HUES6 (cell line): ENCODE data around the gene MTURN.

Experiments
- H3K27ac ChIP-seq: 2 replicates; pipeline ENCODE4 v1.7.0; 2013; ENCODE audit warnings: low read depth, mild to moderate bottlenecking, low read length, inconsistent platforms
- H3K27me3 ChIP-seq: 2 replicates; pipeline ENCODE4 v1.6.1; 2013; ENCODE audit warnings: low read length; ENCODE audit not compliant: control insufficient read depth, insufficient read depth
- H3K36me3 ChIP-seq: 2 replicates; pipeline ENCODE4 v1.6.1; 2013; ENCODE audit warnings: low read length; ENCODE audit not compliant: control insufficient read depth, insufficient read depth
- H3K4me1 ChIP-seq: 2 replicates; pipeline ENCODE4 v1.6.1; 2013; ENCODE audit warnings: low read length; ENCODE audit not compliant: control insufficient read depth, insufficient read depth
- H3K4me3 ChIP-seq: 2 replicates; pipeline ENCODE4 v1.5.1; 2013; ENCODE audit warnings: low read depth, low read length
- H3K9ac ChIP-seq: one replicate; pipeline ENCODE4 v1.6.1; 2013; ENCODE audit warnings: mild to moderate bottlenecking, low read length
- H3K9me3 ChIP-seq: 2 replicates; pipeline ENCODE4 v1.6.1; 2013; ENCODE audit warnings: low read depth, low read length; ENCODE audit not compliant: control insufficient read depth, insufficient read depth

Gene MTURN

GRCh38 chr7:30191809-30192208, 57.0 kb downstream of the MTURN start:
- Histone ChIP-seq H3K4me3 (no peak overlapping the region), H3K36me3 (no peaks in the 10 kb centered on the region), H3K27me3 (no peaks in the 10 kb centered on the region), H3K4me1 (no peaks in the 10 kb centered on the region), H3K9ac (no peak overlapping the region), H3K9me3 (peaks cover 71% of the 10 kb centered on the region), H3K27ac (no peak overlapping the region)

- Histone ChIP-seq H3K27ac (no peak overlapping the region), H3K4me3 (no peak overlapping the region), H3K27me3 (no peaks in the 10 kb centered on the region), H3K4me1 (no peaks in the 10 kb centered on the region), H3K36me3 (no peaks in the 10 kb centered on the region), H3K9ac (no peak overlapping the region), H3K9me3 (peaks cover 71% of the 10 kb centered on the region)
These were observed 58.7 kb downstream of the MTURN start for GRCh38 chr7:30193336-30193943.

GRCh38 chr7:30196408-30196807, 61.6 kb downstream of the MTURN start:
- no peak overlapping the region for H3K4me3 ChIP-seq
- H3K4me1 ChIP-seq: no peaks in the 10 kb centered on the region
- H3K27ac ChIP-seq: no peak overlapping the region
- no peaks in the 10 kb centered on the region for H3K36me3 ChIP-seq
- H3K9ac ChIP-seq: no peak overlapping the region
- peaks cover 54% of the 10 kb centered on the region for H3K9me3 ChIP-seq
- no peaks in the 10 kb centered on the region for H3K27me3 ChIP-seq

- Histone ChIP-seq H3K4me1 (no peaks in the 10 kb centered on the region), H3K27me3 (no peaks in the 10 kb centered on the region), H3K9me3 (peaks cover 52% of the 10 kb centered on the region), H3K36me3 (no peaks in the 10 kb centered on the region), H3K9ac (no peak overlapping the region), H3K27ac (no peak overlapping the region), H3K4me3 (no peak overlapping the region)
These were observed 62.7 kb downstream of the MTURN start for GRCh38 chr7:30197438-30197837.

GRCh38 chr7:30199271-30199670, 64.5 kb downstream of the MTURN start:
- H3K4me1 ChIP-seq: no peaks in the 10 kb centered on the region
- no peak overlapping the region for H3K4me3 ChIP-seq
- H3K9ac ChIP-seq: no peak overlapping the region

GRCh38 chr7:30200591-30200990, 65.8 kb downstream of the MTURN start:
- no peak overlapping the region for H3K4me3 ChIP-seq
- no peak overlapping the region for H3K9ac ChIP-seq
- no peak overlapping the region for H3K27ac ChIP-seq
- no peaks in the 10 kb centered on the region for H3K4me1 ChIP-seq
- H3K27me3 ChIP-seq: no peaks in the 10 kb centered on the region
- peaks cover 25% of the 10 kb centered on the region for H3K9me3 ChIP-seq
- no peaks in the 10 kb centered on the region for H3K36me3 ChIP-seq

More at GRCh38 chr7:30199271-30199670, 64.5 kb downstream of the MTURN start:
- Histone ChIP-seq H3K27ac (no peak overlapping the region), H3K27me3 (no peaks in the 10 kb centered on the region), H3K36me3 (no peaks in the 10 kb centered on the region), H3K9me3 (peaks cover 38% of the 10 kb centered on the region)

- H3K9ac ChIP-seq: no peak overlapping the region
- peaks cover 18% of the 10 kb centered on the region for H3K9me3 ChIP-seq
- H3K27ac ChIP-seq: no peak overlapping the region
- no peaks in the 10 kb centered on the region for H3K27me3 ChIP-seq
- no peaks in the 10 kb centered on the region for H3K4me1 ChIP-seq
- H3K36me3 ChIP-seq: no peaks in the 10 kb centered on the region
- H3K4me3 ChIP-seq: no peak overlapping the region
These were observed 66.4 kb downstream of the MTURN start for GRCh38 chr7:30201161-30201666.

- Histone ChIP-seq H3K27ac (no peak overlapping the region), H3K4me3 (no peak overlapping the region), H3K27me3 (no peaks in the 10 kb centered on the region), H3K4me1 (no peaks in the 10 kb centered on the region), H3K9me3 (peaks cover 14% of the 10 kb centered on the region), H3K9ac (no peak overlapping the region), H3K36me3 (no peaks in the 10 kb centered on the region)
These were observed 67.1 kb downstream of the MTURN start for GRCh38 chr7:30201921-30202320.

- Histone ChIP-seq H3K27me3 (no peaks in the 10 kb centered on the region), H3K9me3 (peaks cover 6% of the 10 kb centered on the region; the same call in 1 of the 2 replicates), H3K27ac (no peak overlapping the region), H3K4me1 (no peaks in the 10 kb centered on the region), H3K4me3 (no peak overlapping the region), H3K36me3 (no peaks in the 10 kb centered on the region), H3K9ac (no peak overlapping the region)
These were observed 67.9 kb downstream of the MTURN start for GRCh38 chr7:30202671-30203070.

GRCh38 chr7:30206491-30206890, 71.7 kb downstream of the MTURN start:
- Histone ChIP-seq H3K4me1 (no peaks in the 10 kb centered on the region), H3K36me3 (no peaks in the 10 kb centered on the region), H3K9ac (no peak overlapping the region), H3K4me3 (no peak overlapping the region), H3K27ac (no peak overlapping the region), H3K9me3 (no peaks in the 10 kb centered on the region), H3K27me3 (no peaks in the 10 kb centered on the region)

GRCh38 chr7:30206942-30207341, 72.2 kb downstream of the MTURN start:
- Histone ChIP-seq H3K9me3 (no peaks in the 10 kb centered on the region), H3K36me3 (no peaks in the 10 kb centered on the region), H3K27me3 (no peaks in the 10 kb centered on the region), H3K9ac (no peak overlapping the region), H3K4me1 (no peaks in the 10 kb centered on the region), H3K4me3 (no peak overlapping the region), H3K27ac (no peak overlapping the region)
